GM12891 (cell line): ENCODE data around the gene ACVR1.

Experiments
- PAX5 ChIP-seq: IDR thresholded peaks from 2 replicates; pipeline ENCODE4 v1.6.1; 2011; ENCODE audit warnings: low read length, moderate library complexity, mild to moderate bottlenecking; ENCODE audit not compliant: insufficient read depth, severe bottlenecking
- POLR2A ChIP-seq: IDR thresholded peaks from 2 replicates; pipeline ENCODE4 v1.6.1; 2011; ENCODE audit warnings: low read depth, low read length, control low read depth
- POLR2AphosphoS5 ChIP-seq: IDR thresholded peaks from 2 replicates; pipeline ENCODE4 v1.6.1; 2011; ENCODE audit warnings: low read depth, low read length, control low read depth
- POU2F2 ChIP-seq: IDR thresholded peaks from 2 replicates; pipeline ENCODE4 v1.6.1; 2011; ENCODE audit warnings: low read depth, mild to moderate bottlenecking, control low read depth, low read length, moderate library complexity
- SPI1 ChIP-seq: IDR thresholded peaks from 2 replicates; pipeline ENCODE4 v1.6.1; 2011; ENCODE audit warnings: low read depth, low read length, control low read depth
- TAF1 ChIP-seq: IDR thresholded peaks from 2 replicates; pipeline ENCODE4 v1.6.1; 2011; ENCODE audit warnings: low read depth, low read length, control low read depth

DNA sequence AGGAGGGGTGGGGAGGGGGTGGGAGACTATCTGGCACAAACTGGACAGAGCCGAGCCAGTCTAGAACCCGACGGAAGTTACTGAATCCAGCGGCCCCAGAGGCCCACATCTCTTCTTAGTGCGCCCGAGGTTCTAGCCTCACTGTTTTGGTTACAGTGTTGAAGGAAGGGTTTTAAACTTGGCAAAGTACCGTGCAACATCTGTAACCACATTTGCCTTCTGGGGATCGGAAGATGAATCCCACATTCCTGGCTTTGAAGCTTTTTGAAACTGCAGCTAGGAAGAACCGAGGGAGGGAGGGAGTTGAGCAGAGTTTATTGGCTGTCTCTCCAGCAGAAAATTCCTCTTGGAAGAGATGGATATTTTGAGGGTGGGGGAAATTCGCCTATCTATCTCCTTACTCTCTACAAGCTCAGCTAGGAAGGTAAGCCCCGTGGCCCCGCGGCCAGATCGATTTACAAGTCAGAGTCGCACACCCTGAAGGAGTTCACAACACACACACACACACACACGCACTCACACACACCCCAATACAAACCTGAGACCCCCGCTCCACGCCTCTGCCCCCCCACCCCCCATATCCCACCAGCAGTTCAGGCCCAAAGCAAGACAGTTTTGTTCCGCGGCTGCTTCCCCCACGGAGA is 1.0 kb downstream of the ACVR1 start:
- TF ChIP-seq POLR2A (no peak), TAF1 (no peak), POLR2AphosphoS5 (no peak), SPI1 (no peak), PAX5 (no peak), POU2F2 (no peak)
